Esophagus muscularis mucosa (tissue), 2 donors: ENCODE results near the gene SRMS.

Experiments used
- EP300 ChIP-seq: sonication (generic); formaldehyde crosslinking; IDR thresholded peaks from one replicate; pipeline ENCODE4 v1.6.1; 2017; ENCODE audit warnings: antibody characterized with exemption
- POLR2A ChIP-seq: fragments of 450-650 bp; IDR thresholded peaks from one replicate; pipeline ENCODE4 v1.6.1; 2017; ENCODE audit warnings: antibody characterized with exemption, moderate library complexity, mild to moderate bottlenecking, low read depth

- TF ChIP-seq POLR2A = no peak
- TF ChIP-seq EP300 = no peak
Measured at GRCh38 chr20:63567386-63568169, 20.0 kb upstream of the SRMS start.
